ENCODE data around the gene WWC2.

- TF ChIP-seq ZNF529 (tag by site-specific recombination; IDR thresholded peaks at IDR 0.05; ENCODE audit: insufficient replicate concordance) (no peak), ZNF292 (tag by site-specific recombination; IDR thresholded peaks at IDR 0.05; ENCODE audit: borderline replicate concordance, low read depth) (no peak), CTCF (tag by site-specific recombination; IDR thresholded peaks at IDR 0.05) (no peak)
These were observed 114.9 kb downstream of the WWC2 start for GRCh38 chr4:183213996-183214395.
